Progenitor cell of endocrine pancreas (in vitro differentiated cells): ENCODE data around the gene SYNGR1. TPM values are rescaled to one million over a fixed set of nuclear protein-coding genes. Genes with fewer than 3 reads are reported as not detected.

ENCODE experiments used
- DNase-seq: peaks from one replicate; pipeline ENCODE4 v3.0.0; 2021; ENCODE audit warnings: low spot score; ENCODE audit not compliant: unreplicated experiment
- H3K27ac Mint-ChIP-seq: 2 replicates; pipeline ENCODE4 v1.8.0; 2021; ENCODE audit warnings: mild to moderate bottlenecking, moderate library complexity, mixed read lengths
- H3K27me3 Mint-ChIP-seq: 2 replicates; pipeline ENCODE4 v1.8.0; 2021; ENCODE audit warnings: mixed read lengths
- H3K36me3 Mint-ChIP-seq: 2 replicates; pipeline ENCODE4 v1.8.0; 2022; ENCODE audit warnings: mixed read lengths; ENCODE audit not compliant: insufficient read depth
- H3K4me1 Mint-ChIP-seq: 2 replicates; pipeline ENCODE4 v1.8.0; 2021; ENCODE audit warnings: low read depth, mixed read lengths
- H3K4me3 Mint-ChIP-seq: 2 replicates; pipeline ENCODE4 v1.8.0; 2021; ENCODE audit warnings: low read depth, mild to moderate bottlenecking, moderate library complexity, mixed read lengths
- H3K9me3 Mint-ChIP-seq: 2 replicates; pipeline ENCODE4 v1.8.0; 2021; ENCODE audit warnings: low read depth, mixed read lengths
- total RNA-seq: library from RNA; stranded (reverse); gene quantifications from 2 replicates; pipeline ENCODE4 v1.2.1, GENCODE V29; 2021
- TF ChIP-seq, protein P1 (sequence below): fragments of 200-600 bp; sonication (generic); IDR thresholded peaks from one replicate; pipeline ENCODE4 v1.5.0; 2021; ENCODE audit warnings: antibody characterized with exemption, mild to moderate bottlenecking; ENCODE audit not compliant: unreplicated experiment

Gene SYNGR1
- total RNA-seq, 1 donor from 2014 or later: 36.8 TPM

DNA sequence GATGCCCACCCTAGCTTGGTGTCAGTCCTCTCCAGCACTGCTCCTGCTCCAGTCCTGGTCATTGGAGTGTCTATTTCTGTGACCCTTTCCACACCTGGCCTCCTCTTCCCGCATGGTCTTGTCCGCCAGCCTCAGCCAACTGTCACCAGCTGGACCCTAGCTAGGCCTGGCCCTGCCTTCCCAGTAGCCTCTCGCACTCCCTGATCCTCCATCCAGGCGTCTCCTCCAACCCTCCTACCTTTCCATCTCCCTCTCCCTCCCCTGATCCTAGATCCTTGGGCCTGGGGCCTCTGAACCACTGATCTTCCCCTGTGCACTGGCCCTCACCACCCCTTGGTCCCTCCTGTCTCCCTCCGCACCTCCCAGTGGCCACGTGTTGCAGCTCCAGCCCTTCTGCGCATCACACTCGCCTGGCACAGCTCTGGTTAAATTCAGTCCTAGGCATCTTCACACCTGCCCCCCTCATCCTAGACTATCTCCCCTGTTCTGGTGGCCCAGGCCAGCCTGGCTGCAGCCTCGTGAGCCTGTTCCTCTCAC, 9.9 kb downstream of the SYNGR1 start:
- TF ChIP-seq, protein P1, sequence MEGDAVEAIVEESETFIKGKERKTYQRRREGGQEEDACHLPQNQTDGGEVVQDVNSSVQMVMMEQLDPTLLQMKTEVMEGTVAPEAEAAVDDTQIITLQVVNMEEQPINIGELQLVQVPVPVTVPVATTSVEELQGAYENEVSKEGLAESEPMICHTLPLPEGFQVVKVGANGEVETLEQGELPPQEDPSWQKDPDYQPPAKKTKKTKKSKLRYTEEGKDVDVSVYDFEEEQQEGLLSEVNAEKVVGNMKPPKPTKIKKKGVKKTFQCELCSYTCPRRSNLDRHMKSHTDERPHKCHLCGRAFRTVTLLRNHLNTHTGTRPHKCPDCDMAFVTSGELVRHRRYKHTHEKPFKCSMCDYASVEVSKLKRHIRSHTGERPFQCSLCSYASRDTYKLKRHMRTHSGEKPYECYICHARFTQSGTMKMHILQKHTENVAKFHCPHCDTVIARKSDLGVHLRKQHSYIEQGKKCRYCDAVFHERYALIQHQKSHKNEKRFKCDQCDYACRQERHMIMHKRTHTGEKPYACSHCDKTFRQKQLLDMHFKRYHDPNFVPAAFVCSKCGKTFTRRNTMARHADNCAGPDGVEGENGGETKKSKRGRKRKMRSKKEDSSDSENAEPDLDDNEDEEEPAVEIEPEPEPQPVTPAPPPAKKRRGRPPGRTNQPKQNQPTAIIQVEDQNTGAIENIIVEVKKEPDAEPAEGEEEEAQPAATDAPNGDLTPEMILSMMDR: no peak
- no peaks in the 10 kb centered on the region for H3K27me3 Mint-ChIP-seq
- no peak for DNase-seq
- H3K4me3 Mint-ChIP-seq: no peak overlapping the region
- H3K36me3 Mint-ChIP-seq: peaks cover 14% of the 10 kb centered on the region
- H3K27ac Mint-ChIP-seq: no peak overlapping the region
- H3K4me1 Mint-ChIP-seq: peaks cover 22% of the 10 kb centered on the region
- no peaks in the 10 kb centered on the region for H3K9me3 Mint-ChIP-seq

DNA sequence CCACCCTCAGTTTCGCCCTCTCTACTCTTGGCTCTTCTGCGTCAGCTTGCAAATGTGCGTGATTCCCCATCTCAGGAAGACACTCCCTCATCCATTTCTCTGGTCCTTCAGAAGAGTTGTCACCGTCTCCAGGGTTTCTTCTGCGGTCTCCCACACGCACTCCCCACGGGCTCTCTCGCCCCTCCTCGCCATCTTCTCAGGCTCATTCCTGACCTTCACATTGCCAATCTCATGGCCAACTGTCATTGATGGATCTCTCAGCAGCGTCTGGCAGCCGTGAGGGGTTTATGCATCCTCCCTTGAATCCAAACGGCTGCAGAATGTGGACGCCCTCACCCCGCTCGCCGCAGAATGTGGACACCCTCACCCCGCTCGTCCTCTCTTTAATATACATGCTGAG, 10.5 kb downstream of the SYNGR1 start:
- DNase-seq: no peak
- Mint-ChIP-seq H3K4me1 (peaks cover 22% of the 10 kb centered on the region), H3K4me3 (no peak overlapping the region), H3K27me3 (no peaks in the 10 kb centered on the region), H3K36me3 (peaks cover 14% of the 10 kb centered on the region), H3K9me3 (no peaks in the 10 kb centered on the region), H3K27ac (no peak overlapping the region)
- TF ChIP-seq, protein P1: no peak

DNA sequence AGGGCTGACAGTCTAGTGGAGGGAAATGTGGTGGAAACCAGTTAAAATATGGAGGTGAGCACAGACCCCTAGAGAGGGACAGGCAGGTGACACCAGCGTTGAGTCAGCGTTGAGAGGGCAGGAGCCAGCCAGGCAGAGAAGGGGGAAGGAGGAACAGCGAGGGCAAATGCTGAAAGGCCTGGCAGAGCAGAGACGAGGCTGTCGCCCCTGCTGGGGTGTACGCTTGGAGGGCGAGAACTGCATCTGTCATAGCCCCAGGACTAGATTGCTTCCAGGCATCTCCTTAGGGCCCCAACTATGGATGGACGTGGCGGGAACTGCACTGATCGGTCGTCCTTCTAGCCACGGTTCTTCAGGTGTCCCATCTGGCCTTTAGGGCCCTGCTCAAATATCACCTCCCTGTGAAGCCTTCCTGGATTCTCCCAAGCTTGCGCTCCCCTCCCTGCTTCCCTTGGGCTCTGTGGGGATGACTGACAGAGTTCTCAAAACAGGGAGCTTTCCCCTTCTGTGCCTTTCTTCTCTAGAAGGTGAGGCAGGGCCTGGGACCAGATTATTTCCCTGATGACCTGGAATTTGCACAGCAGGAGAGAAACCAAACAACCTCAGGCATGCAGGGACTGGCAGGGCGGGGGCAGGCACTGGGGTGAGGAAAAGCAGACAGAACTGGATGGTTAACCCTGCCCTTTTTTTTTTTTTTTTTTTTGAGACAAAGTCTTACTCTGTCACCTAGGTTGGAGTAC, 11.1 kb downstream of the SYNGR1 start:
- DNase-seq: no peak
- peaks cover 22% of the 10 kb centered on the region for H3K4me1 Mint-ChIP-seq
- H3K9me3 Mint-ChIP-seq: no peaks in the 10 kb centered on the region
- peak overlapping the region; percentile 60 for H3K27ac Mint-ChIP-seq
- no peaks in the 10 kb centered on the region for H3K27me3 Mint-ChIP-seq
- H3K36me3 Mint-ChIP-seq: peaks cover 14% of the 10 kb centered on the region
- TF ChIP-seq, protein P1: no peak
- no peak overlapping the region for H3K4me3 Mint-ChIP-seq

DNA sequence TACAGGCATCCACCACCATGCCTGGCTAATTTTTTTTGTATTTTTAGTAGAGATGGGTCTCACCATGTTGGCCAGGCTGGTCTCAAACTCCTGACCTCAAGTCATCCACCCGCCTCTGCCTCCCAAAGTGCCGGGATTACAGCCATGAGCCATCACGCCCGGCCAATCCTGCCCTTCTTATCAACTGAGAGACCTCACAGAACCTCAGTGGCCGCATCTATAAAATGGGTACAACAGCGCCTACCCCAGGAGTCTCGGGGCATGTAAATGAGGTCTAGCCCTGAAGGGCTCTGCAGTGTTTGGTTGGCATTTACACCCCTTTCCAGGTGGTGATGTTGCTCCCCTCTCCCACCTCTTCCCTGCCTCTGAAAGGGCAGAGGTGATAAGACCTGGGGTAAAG, 11.7 kb downstream of the SYNGR1 start:
- no peak overlapping the region for H3K27ac Mint-ChIP-seq

DNA sequence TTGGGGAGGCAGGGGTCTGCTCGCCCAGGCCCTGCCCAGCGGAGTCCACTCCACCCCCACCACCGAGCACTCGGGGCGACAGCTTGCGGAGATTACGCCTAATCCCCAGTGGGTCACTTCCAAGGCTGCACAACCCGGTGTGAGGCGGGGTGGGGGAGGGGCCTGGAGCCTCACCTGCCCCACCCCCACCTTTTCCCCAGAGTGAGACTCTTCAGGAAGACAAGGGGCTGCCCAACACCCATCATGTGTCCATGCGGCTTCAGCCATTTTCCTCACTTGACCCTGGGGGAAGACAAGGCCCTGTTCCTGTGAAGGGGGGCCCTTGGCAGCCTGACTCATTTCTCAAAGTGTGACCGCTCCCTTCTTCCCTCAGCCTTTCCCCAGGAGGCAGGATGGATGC, 12.5 kb downstream of the SYNGR1 start:
- TF ChIP-seq, protein P1: no peak
- H3K9me3 Mint-ChIP-seq: no peaks in the 10 kb centered on the region
- no peak overlapping the region for H3K4me3 Mint-ChIP-seq
- peaks cover 15% of the 10 kb centered on the region for H3K36me3 Mint-ChIP-seq
- no peaks in the 10 kb centered on the region for H3K27me3 Mint-ChIP-seq
- H3K27ac Mint-ChIP-seq: no peak overlapping the region
- peaks cover 20% of the 10 kb centered on the region for H3K4me1 Mint-ChIP-seq
- no peak for DNase-seq

More for the DNA sequence above, 11.7 kb downstream of the SYNGR1 start:
- H3K4me1 Mint-ChIP-seq: peaks cover 20% of the 10 kb centered on the region
- H3K9me3 Mint-ChIP-seq: no peaks in the 10 kb centered on the region
- no peaks in the 10 kb centered on the region for H3K27me3 Mint-ChIP-seq
- H3K36me3 Mint-ChIP-seq: peaks cover 12% of the 10 kb centered on the region
- TF ChIP-seq, protein P1: no peak
- H3K4me3 Mint-ChIP-seq: no peak overlapping the region
- no peak for DNase-seq
